Measurements from ENCODE around the gene KLHL17.

DNA sequence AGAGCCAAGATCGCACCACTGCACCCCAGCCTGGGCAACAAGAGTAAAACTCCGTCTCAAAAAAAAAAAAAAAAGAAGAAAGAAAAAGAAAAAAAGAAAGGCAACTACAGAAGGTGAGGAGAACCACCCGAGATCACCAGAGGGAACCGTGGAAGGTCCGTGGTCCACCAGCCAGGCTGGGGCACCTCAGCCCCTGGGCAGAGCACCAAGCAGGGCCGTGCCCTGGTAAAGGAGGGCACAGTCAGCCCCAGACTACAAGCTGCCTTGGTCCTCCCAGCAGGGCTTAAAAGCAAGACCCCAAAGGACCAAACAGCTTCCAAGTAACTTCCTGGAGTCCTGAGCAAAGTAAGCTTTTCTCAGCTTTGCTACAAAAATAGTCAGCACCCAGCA lies 45.5 kb upstream of the KLHL17 start:
- TF ChIP-seq CTCF (IDR thresholded peaks at IDR 0.05; ENCODE audit: low read length) (no peak), EZH2 (IDR thresholded peaks at IDR 0.05; ENCODE audit: borderline replicate concordance, low read length) (no peak)
